H1 (cell line): ENCODE measurements around the gene PPP1R14B. TPM values are rescaled to one million over a fixed set of nuclear protein-coding genes. Genes with fewer than 3 reads are reported as not detected.

Source experiments
- CTCF ChIA-PET: fragments of 300-600 bp; sonication (Branson Sonifier 250); formaldehyde crosslinking; loops from one replicate; lab custom pipeline; 2021; ENCODE audit not compliant: partially characterized antibody; lab: Charles Lee
- POLR2A ChIA-PET: fragments of 300-600 bp; sonication (Branson Sonifier 250); formaldehyde crosslinking; loops from one replicate; lab custom pipeline; 2021; ENCODE audit warnings: inconsistent platforms; ENCODE audit not compliant: partially characterized antibody; lab: Charles Lee
- DNase-seq, 2 experiments: peaks; one replicate each; pipeline versions ENCODE4 v3.0.0 to v3.0.0-alpha.2; 2010 to 2022; ENCODE audit warnings: low spot score in 2 of 2, low read depth in 1 of 2, mixed read lengths in 1 of 2
- FAIRE-seq: peaks from 2 replicates; lab custom pipeline; 2011; peaks lifted over from hg19 to GRCh38; lab: Jason Lieb, UNC
- H2AFZ ChIP-seq: 2 replicates; pipeline ENCODE4 v1.8.1; 2012; ENCODE audit warnings: low read length, inconsistent platforms
- H2AK5ac ChIP-seq: 2 replicates; pipeline ENCODE4 v1.6.1; 2013; ENCODE audit warnings: low read depth, low read length
- H2BK120ac ChIP-seq: replicated peaks from 2 replicates; pipeline ENCODE3; 2013; ENCODE audit warnings: low read depth, low read length, inconsistent platforms
- H2BK12ac ChIP-seq: 2 replicates; pipeline ENCODE4 v1.6.1; 2013; ENCODE audit warnings: low read depth, low read length
- H2BK15ac ChIP-seq: 2 replicates; pipeline ENCODE4 v1.6.1; 2013; ENCODE audit warnings: low read length
- H2BK20ac ChIP-seq: 2 replicates; pipeline ENCODE4 v1.6.1; 2013; ENCODE audit warnings: low read length
- H2BK5ac ChIP-seq: 2 replicates; pipeline ENCODE4 v1.6.1; 2013; ENCODE audit warnings: low read depth, low read length
- H3K14ac ChIP-seq: 2 replicates; pipeline ENCODE4 v1.6.1; 2013; ENCODE audit warnings: inconsistent platforms; ENCODE audit not compliant: insufficient read length
- H3K18ac ChIP-seq: 2 replicates; pipeline ENCODE4 v1.6.1; 2013; ENCODE audit warnings: low read length; ENCODE audit errors: extremely low read depth
- H3K23ac ChIP-seq: 2 replicates; pipeline ENCODE4 v1.6.1; 2013; ENCODE audit warnings: inconsistent platforms; ENCODE audit not compliant: insufficient read length
- H3K23me2 ChIP-seq: 2 replicates; pipeline ENCODE4 v1.6.1; 2013; ENCODE audit warnings: low read depth, low read length
- H3K27ac ChIP-seq: 2 replicates; pipeline ENCODE4 v1.6.1; 2011; ENCODE audit warnings: low read depth, low read length, inconsistent platforms
- H3K27me3 ChIP-seq, 4 experiments: replicated peaks in 1 of 4; 1 replicate in 1 of 4; 2 replicates in 3 of 4; pipeline versions ENCODE4 v1.6.1 to v1.8.1; 2011 to 2013; ENCODE audit warnings: low read length in 3 of 4, mild to moderate bottlenecking in 3 of 4, inconsistent platforms in 2 of 4, mixed read lengths in 2 of 4, moderate library complexity in 1 of 4; ENCODE audit not compliant: control insufficient read depth in 3 of 4, insufficient read depth in 3 of 4; ENCODE audit errors: extremely low read depth in 1 of 4
- H3K36me3 ChIP-seq, 4 experiments: 2 replicates each; pipeline versions ENCODE4 v1.6.1 to v1.8.1; 2011 to 2013; ENCODE audit warnings: mild to moderate bottlenecking in 4 of 4, low read length in 3 of 4, moderate library complexity in 2 of 4, control low read depth in 1 of 4, inconsistent platforms in 1 of 4; ENCODE audit not compliant: insufficient read depth in 4 of 4, control insufficient read depth in 2 of 4
- H3K4ac ChIP-seq: replicated peaks from 2 replicates; pipeline ENCODE3; 2013; ENCODE audit warnings: low read length, low read depth, mixed read lengths, inconsistent platforms; ENCODE audit not compliant: insufficient read length
- H3K4me1 ChIP-seq, 4 experiments: replicated peaks in 1 of 4; 1 replicate in 1 of 4; 2 replicates in 3 of 4; pipeline versions ENCODE4 v1.6.1 to v1.8.1; 2011 to 2013; ENCODE audit warnings: low read length in 3 of 4, inconsistent platforms in 2 of 4, mixed read lengths in 1 of 4; ENCODE audit not compliant: insufficient read depth in 4 of 4, control insufficient read depth in 3 of 4
- H3K4me2 ChIP-seq, 2 experiments: 2 replicates each; pipeline versions ENCODE4 v1.6.1 to v1.8.1; 2011 to 2013; ENCODE audit warnings: low read depth in 2 of 2, low read length in 2 of 2, control low read depth in 1 of 2, inconsistent platforms in 1 of 2, mild to moderate bottlenecking in 1 of 2; ENCODE audit not compliant: insufficient read depth in 1 of 2
- H3K4me3 ChIP-seq, 4 experiments: fragments of 200-600, 300-600 bp in 1 of 4; sonication (generic), shearing (Covaris generic), sonication (Bioruptor Twin) in 1 of 4; 2 replicates each; pipeline versions ENCODE4 v1.5.1 to v1.8.1; 2011 to 2016; ENCODE audit warnings: low read length in 4 of 4, low read depth in 3 of 4, control low read depth in 2 of 4, inconsistent platforms in 2 of 4, mild to moderate bottlenecking in 2 of 4, mixed read lengths in 1 of 4, moderate library complexity in 1 of 4; ENCODE audit not compliant: insufficient read depth in 2 of 4; ENCODE audit errors: extremely low read depth in 1 of 4
- H3K56ac ChIP-seq: replicated peaks from 2 replicates; pipeline ENCODE3; 2013; ENCODE audit warnings: low read depth, mild to moderate bottlenecking, mixed read lengths, low read length, inconsistent platforms; ENCODE audit not compliant: insufficient read length
- H3K79me1 ChIP-seq: 2 replicates; pipeline ENCODE4 v1.6.1; 2013; ENCODE audit warnings: low read depth, low read length, control low read depth
- H3K79me2 ChIP-seq, 2 experiments: 2 replicates each; pipeline versions ENCODE4 v1.6.1 to v1.8.1; 2012 to 2013; ENCODE audit warnings: low read length in 2 of 2, mild to moderate bottlenecking in 2 of 2, inconsistent platforms in 1 of 2; ENCODE audit not compliant: insufficient read depth in 2 of 2, control insufficient read depth in 1 of 2
- H3K9ac ChIP-seq, 4 experiments: replicated peaks in 1 of 4; 1 replicate in 1 of 4; 2 replicates in 3 of 4; pipeline versions ENCODE4 v1.6.1 to v1.8.1; 2011 to 2013; ENCODE audit warnings: low read depth in 3 of 4, low read length in 3 of 4, control low read depth in 2 of 4, mild to moderate bottlenecking in 2 of 4, moderate library complexity in 2 of 4, inconsistent platforms in 1 of 4; ENCODE audit errors: extremely low read depth in 1 of 4
- H3K9me3 ChIP-seq, 2 experiments: 2 replicates each; pipeline versions ENCODE4 v1.6.1 to v1.8.1; 2012 to 2013; ENCODE audit warnings: mild to moderate bottlenecking in 2 of 2, moderate library complexity in 2 of 2, control low read depth in 1 of 2, inconsistent platforms in 1 of 2, low read depth in 1 of 2, low read length in 1 of 2, mixed read lengths in 1 of 2; ENCODE audit not compliant: insufficient read depth in 2 of 2
- H4K20me1 ChIP-seq, 2 experiments: replicated peaks in 1 of 2; 2 replicates each; pipeline versions ENCODE3 to v1.8.1; 2011 to 2013; ENCODE audit warnings: inconsistent platforms in 2 of 2, low read length in 2 of 2, mild to moderate bottlenecking in 1 of 2; ENCODE audit not compliant: insufficient read depth in 2 of 2, control insufficient read depth in 1 of 2
- H4K5ac ChIP-seq: 2 replicates; pipeline ENCODE4 v1.6.1; 2013; ENCODE audit warnings: low read length, low read depth, mixed read lengths, inconsistent platforms; ENCODE audit not compliant: insufficient read length
- H4K8ac ChIP-seq: 2 replicates; pipeline ENCODE4 v1.8.0; 2013; ENCODE audit warnings: mild to moderate bottlenecking, moderate library complexity, low read length, inconsistent platforms; ENCODE audit not compliant: insufficient read depth; ENCODE audit errors: extremely low read depth
- H4K91ac ChIP-seq: replicated peaks from 2 replicates; pipeline ENCODE3; 2013; ENCODE audit warnings: low read length, mixed read lengths, inconsistent platforms; ENCODE audit not compliant: insufficient read length
- ATF2 ChIP-seq: IDR thresholded peaks from 2 replicates; pipeline ENCODE4 v1.6.1; 2012; ENCODE audit warnings: low read length, inconsistent platforms
- BCL11A ChIP-seq, 2 experiments: IDR thresholded peaks; one replicate each; pipeline ENCODE4 v1.6.1; 2011; ENCODE audit warnings: low read depth in 2 of 2, low read length in 2 of 2, mild to moderate bottlenecking in 2 of 2
- CREB1 ChIP-seq: IDR thresholded peaks from 2 replicates; pipeline ENCODE4 v1.6.1; 2012; ENCODE audit warnings: inconsistent platforms
- JUND ChIP-seq: IDR thresholded peaks from 2 replicates; pipeline ENCODE4 v1.6.1; 2011; ENCODE audit warnings: mild to moderate bottlenecking, improper control_type of control experiment, low read length
- KDM5A ChIP-seq: fragments of 200-600 bp; IDR thresholded peaks from 2 replicates; pipeline ENCODE4 v1.7.1; 2012; ENCODE audit warnings: mild to moderate bottlenecking, low read length, inconsistent platforms, mixed read lengths
- MAFK ChIP-seq: IDR thresholded peaks from 2 replicates; pipeline ENCODE4 v1.6.1; 2012; ENCODE audit warnings: low read depth, mild to moderate bottlenecking, improper control_type of control experiment, low read length
- NRF1 ChIP-seq: IDR thresholded peaks from 2 replicates; pipeline ENCODE4 v1.6.1; 2011; ENCODE audit warnings: mild to moderate bottlenecking, low read depth, low read length, improper control_type of control experiment
- SIRT6 ChIP-seq: IDR thresholded peaks from one replicate; pipeline ENCODE4 v1.7.1; 2012; ENCODE audit warnings: low read length, inconsistent platforms
- TAF1 ChIP-seq: IDR thresholded peaks from 2 replicates; pipeline ENCODE4 v1.6.1; 2011; ENCODE audit warnings: mild to moderate bottlenecking, low read depth, low read length
- TCF12 ChIP-seq: IDR thresholded peaks from 2 replicates; pipeline ENCODE4 v1.6.1; 2011; ENCODE audit warnings: low read depth, mild to moderate bottlenecking, low read length
- USF2 ChIP-seq: IDR thresholded peaks from 2 replicates; pipeline ENCODE4 v1.6.1; 2011; ENCODE audit warnings: low read length, improper control_type of control experiment
- WGBS, 2 experiments: shearing (Covaris generic) in 1 of 2; methylation state at CpG; one replicate each; pipeline versions ENCODE4 v1.1.6 to v1.1.7; 2013 to 2015; ENCODE audit warnings: low lambda C conversion rate in 2 of 2, mixed read lengths in 2 of 2, inconsistent platforms in 1 of 2, low coverage in 1 of 2, missing lambda C conversion rate in 1 of 2; ENCODE audit not compliant: insufficient replicate concordance in 2 of 2, insufficient coverage in 1 of 2, insufficient read length in 1 of 2; ENCODE audit errors: extremely low coverage in 1 of 2, missing lambda C conversion rate in 1 of 2; 5-methylcytosine and 5-hydroxymethylcytosine counted together
- polyA plus RNA-seq, 7 experiments: library from polyadenylated mRNA; depleted of rRNA in 3 of 7; stranded (reverse) in 5 of 7; unstranded in 2 of 7; fragments of >200 nt in 5 of 7; fragments of 200-250 nt in 2 of 7; gene quantifications; 1 replicate in 5 of 7; 2 replicates in 1 of 7; 4 replicates in 1 of 7; pipeline versions ENCODE4 v1.2.1 to v1.2.3, GENCODE V29; 2011 to 2013; ENCODE audit warnings: missing spikeins in 2 of 7, mixed read lengths in 2 of 7
- total RNA-seq: library from RNA; stranded (reverse); fragmentation: NEBNext Ultra II Directional; extraction: Animal tissue kit (Norgen Biotek cat#: 25700); gene quantifications from 2 replicates; pipeline ENCODE4 v1.2.1, GENCODE V29; 2021
- TF ChIP-seq, protein P1 (sequence below): IDR thresholded peaks from 2 replicates; pipeline ENCODE4 v1.6.1; 2012; ENCODE audit warnings: inconsistent platforms

PPP1R14B gene
- total and polyA plus RNA-seq, 2 of the 8 experiments (the other 6 are each of a cell fraction or from before 2014, with no cell fraction given) = 265 to 419 TPM

DNA sequence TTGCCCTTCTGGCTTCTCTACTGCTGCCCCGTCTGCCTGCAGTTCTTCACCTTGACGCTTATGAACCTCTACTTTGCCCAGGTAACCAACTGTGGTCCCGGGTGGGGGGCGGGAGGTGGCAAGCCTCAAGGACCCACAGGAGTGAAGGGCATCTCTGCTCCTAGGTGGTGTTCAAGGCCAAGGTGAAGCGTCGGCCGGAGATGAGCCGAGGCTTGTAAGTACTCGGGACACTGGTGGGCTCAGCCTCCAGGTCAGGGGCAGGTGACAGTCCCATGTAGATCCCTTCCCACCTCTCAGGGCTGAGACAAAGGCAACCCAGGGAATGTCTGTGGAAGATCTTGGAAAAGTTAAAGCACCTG, 40.0 kb upstream of the PPP1R14B start:
- H2BK12ac ChIP-seq = no peak overlapping the region
- no peak overlapping the region for H3K56ac ChIP-seq
- peaks cover 12% of the 10 kb centered on the region; the same call in 1 of the 2 replicates for H3K23me2 ChIP-seq
- ChIA-PET POLR2A (interaction anchor here (3.0 to 9.5 kb wide), 4 partner anchors 10 to 42 kb away, joined by 14 to 79 read pairs (median 28); partner anchors contain the start of genes ESRRA and PPP1R14B), CTCF (interaction anchor here (1.0 to 11.4 kb wide), 4 partner anchors 15 to 23 kb away, joined by 3 to 134 read pairs (median 4); partner anchors contain the start of genes CATSPERZ and ESRRA)
- no peaks in the 10 kb centered on the region for H3K79me1 ChIP-seq
- H4K20me1 ChIP-seq = peaks cover 5 to 14% of the 10 kb centered on the region in 2 experiments
- H3K23ac ChIP-seq = no peak overlapping the region
- H2BK20ac ChIP-seq = no peak overlapping the region
- no peak overlapping the region for H3K4ac ChIP-seq
- H2AFZ ChIP-seq = no peak overlapping the region
- H3K18ac ChIP-seq = no peak overlapping the region
- H2BK15ac ChIP-seq = no peak overlapping the region
- H3K9me3 ChIP-seq = no peaks in the 10 kb centered on the region
- no peak overlapping the region for H2AK5ac ChIP-seq
- FAIRE-seq (no peak), DNase-seq (no peak)
- H2BK5ac ChIP-seq = no peak overlapping the region
- H3K4me2 ChIP-seq = peak overlapping the region in 1 of 2 experiments; percentile 55; a peak in 1 of 4 replicates
- peaks cover 17 to 28% (median 26%) of the 10 kb centered on the region in 4 experiments; a peak in 6 of 7 replicates for H3K27me3 ChIP-seq
- H4K91ac ChIP-seq = no peak overlapping the region
- H2BK120ac ChIP-seq = no peak overlapping the region
- 93% methylated on average over 9 of the region's 9 CpGs; no CpG with 5 or more reads in 1 of the 2 experiments for WGBS, 2 experiments
- no peak overlapping the region for H3K9ac ChIP-seq
- H4K8ac ChIP-seq = no peak overlapping the region
- H3K14ac ChIP-seq = no peak overlapping the region
- H3K4me3 ChIP-seq = no peak overlapping the region
- H4K5ac ChIP-seq = no peak overlapping the region
- peaks cover 0 to 2% (median 0%) of the 10 kb centered on the region in 4 experiments; a peak in 1 of 8 replicates for H3K36me3 ChIP-seq
- peaks cover 0 to 10% (median 5%) of the 10 kb centered on the region in 4 experiments; a peak in 5 of 7 replicates for H3K4me1 ChIP-seq
- H3K79me2 ChIP-seq = no peaks in the 10 kb centered on the region
- no peak overlapping the region for H3K27ac ChIP-seq
- TF ChIP-seq TCF12 (no peak), SIRT6 (no peak), MAFK (no peak), JUND (no peak), KDM5A (no peak), BCL11A (IDR thresholded peaks at IDR 0.05; ENCODE audit: low read depth in 2 of 2, low read length in 2 of 2) (no peak), CREB1 (no peak), USF2 (no peak), ATF2 (no peak), TAF1 (no peak), NRF1 (no peak)
- TF ChIP-seq, protein P1, sequence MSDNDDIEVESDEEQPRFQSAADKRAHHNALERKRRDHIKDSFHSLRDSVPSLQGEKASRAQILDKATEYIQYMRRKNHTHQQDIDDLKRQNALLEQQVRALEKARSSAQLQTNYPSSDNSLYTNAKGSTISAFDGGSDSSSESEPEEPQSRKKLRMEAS = no peak
